HG02885 (cell line): ENCODE measurements around the gene SAGE1.
"Not testable (repeated sequence)": the region's sequence is repeated elsewhere in the genome, so short reads cannot be mapped to it uniquely, and the experiment has no call there.

Source experiments
- ATAC-seq: cut with Tn5 transposase; IDR thresholded peaks from one replicate; pipeline ENCODE4 v1.9.1; 2021; ENCODE audit warnings: mild to moderate bottlenecking; ENCODE audit not compliant: unreplicated experiment, poor library complexity

SAGE1 gene

DNA sequence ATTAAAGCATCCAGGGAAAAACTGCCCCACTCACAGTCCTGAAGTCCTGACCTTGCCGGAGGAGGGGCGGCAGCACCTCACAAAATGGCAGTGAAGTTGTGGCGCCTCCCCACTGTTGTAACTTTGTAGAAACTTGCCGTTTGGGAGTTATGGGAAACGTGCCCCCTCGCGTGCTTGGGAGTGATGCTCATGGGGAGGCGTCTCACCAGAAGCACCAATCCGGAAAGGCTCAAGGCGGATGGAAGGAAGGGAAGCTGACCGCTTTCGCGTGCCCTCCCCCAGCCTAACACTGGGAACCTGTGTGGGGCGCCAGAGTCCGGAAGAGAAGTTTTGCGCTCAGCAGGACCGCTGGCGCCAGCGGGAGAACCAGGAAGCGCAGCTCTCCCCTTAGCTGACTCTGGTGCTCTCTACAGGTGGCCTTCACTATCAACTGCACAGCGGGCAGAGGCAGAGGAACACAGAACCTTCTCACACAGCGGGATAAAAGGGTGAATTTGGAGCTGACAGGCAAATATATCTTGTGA lies at the start of gene SAGE1, which contains the start of gene CT45A10:
TSS of gene SAGE1 (plus strand) at position 423 of the 524 bp plus-strand sequence. CDS start 2,527 bp downstream, outside the sequence.
TSS of gene CT45A10 (minus strand) at position 151 of the 524 bp plus-strand sequence. CDS start 8,100 bp downstream, outside the sequence.
- no peak for ATAC-seq

DNA sequence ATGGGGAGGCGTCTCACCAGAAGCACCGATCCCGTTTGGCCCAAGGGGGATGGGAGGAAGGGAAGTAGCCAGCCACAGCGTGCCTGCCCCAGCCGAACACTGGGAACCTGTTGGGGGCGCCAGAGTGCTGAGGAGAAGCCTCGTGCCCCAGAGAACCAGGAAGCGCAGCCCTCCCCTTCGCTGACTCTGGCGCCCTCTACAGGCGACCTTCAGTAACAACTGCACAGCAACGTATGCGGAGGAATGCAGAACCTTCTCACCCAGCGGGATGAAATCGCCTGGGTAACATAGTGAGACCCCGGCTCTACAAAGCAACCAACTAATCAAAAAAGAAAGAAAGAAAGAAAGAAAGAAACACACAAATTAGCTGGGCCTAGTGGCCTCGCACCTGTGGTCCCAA lies 39.1 kb upstream of the SAGE1 start, which contains the start of gene CT45A8:
TSS of gene CT45A8 (minus strand) at position 101 of the 400 bp plus-strand sequence. CDS start 3,755 bp downstream, outside the sequence.
- ATAC-seq = not testable (repeated sequence)

- not testable (repeated sequence) for ATAC-seq
Observed at GRCh38 chrX:135871712-135872111, 21.8 kb upstream of the SAGE1 start, which contains the start of gene CT45A9. Gene CT45A9 (minus strand): TSS chrX:135871812. CDS start chrX:135868061, 3,751 bp downstream.

DNA sequence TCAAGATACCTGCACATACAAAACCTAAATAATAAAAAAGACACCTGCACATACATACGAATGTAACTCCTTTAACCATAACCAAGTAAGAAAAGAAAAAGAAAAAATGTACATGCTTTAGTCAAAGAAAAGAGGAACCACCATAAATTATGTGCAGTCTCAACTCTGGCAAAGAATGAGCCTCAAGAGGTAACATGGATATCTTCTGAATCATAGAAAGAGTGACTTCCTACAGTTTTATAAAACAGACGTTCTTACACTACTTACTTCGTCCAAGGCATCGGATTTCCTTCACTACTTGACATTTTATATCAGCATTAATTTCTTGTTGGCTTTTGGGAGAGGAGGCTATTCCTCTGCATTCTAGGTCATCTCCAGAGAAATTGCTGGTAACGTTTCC lies 10.8 kb upstream of the SAGE1 start:
- not testable (repeated sequence) for ATAC-seq

GRCh38 chrX:135888230-135888629 lies 5.3 kb upstream of the SAGE1 start:
- not testable (repeated sequence) for ATAC-seq

GRCh38 chrX:135888976-135889375 lies 4.5 kb upstream of the SAGE1 start:
- not testable (repeated sequence) for ATAC-seq

DNA sequence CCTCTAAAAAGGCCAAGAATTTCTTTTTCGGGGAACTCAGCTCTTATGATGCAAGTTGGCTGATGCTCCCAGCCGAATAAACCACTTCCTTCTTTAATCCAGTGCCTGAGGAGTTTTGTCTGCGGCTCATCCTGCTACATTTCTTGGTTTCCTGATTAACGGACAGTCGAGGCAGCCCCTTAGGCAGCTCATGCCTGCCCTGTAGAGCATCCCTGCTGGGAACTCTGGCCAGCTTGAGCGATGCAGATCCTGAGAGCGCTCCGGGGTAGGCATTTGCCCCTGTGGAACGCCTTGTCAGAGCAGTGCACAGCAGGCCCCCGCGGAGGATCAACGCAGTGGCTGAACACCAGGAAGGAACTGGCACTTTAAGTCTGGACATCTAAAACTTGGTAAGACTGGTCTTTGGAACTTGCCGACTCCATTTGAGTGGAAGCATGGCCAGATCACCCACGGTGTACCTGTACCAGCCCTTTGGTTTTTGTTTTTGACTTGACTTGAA lies 3.4 kb upstream of the SAGE1 start:
- ATAC-seq = no peak

GRCh38 chrX:135892781-135893180 lies 735 bp upstream of the SAGE1 start:
- ATAC-seq = no peak

GRCh38 chrX:135910251-135910650 lies 16.7 kb downstream of the SAGE1 start:
- ATAC-seq = no peak

DNA sequence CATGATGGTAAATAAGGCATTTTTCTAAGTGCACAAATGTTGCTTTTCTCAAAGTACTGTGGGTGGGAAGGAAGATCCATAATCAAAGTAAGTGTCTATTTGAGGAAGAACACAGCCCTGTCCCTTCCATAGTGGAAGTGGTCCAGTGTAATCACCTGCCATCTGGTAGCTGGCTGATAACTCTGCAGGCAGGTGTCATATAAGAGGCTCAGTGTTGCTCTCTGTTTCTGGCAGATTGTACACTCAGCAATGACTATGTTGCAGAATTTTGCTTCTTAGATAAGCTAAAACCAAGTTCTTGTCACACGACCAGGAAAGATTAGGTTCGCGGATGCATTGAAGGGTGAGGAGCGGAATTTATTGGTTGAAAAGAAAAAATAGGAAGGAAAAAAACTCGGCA lies 20.9 kb downstream of the SAGE1 start:
- ATAC-seq = no peak

GRCh38 chrX:135920516-135920915 lies 27.0 kb downstream of the SAGE1 start:
- ATAC-seq = not testable (repeated sequence)

- no peak for ATAC-seq
Observed at GRCh38 chrX:135923353-135923752, 29.8 kb downstream of the SAGE1 start.

DNA sequence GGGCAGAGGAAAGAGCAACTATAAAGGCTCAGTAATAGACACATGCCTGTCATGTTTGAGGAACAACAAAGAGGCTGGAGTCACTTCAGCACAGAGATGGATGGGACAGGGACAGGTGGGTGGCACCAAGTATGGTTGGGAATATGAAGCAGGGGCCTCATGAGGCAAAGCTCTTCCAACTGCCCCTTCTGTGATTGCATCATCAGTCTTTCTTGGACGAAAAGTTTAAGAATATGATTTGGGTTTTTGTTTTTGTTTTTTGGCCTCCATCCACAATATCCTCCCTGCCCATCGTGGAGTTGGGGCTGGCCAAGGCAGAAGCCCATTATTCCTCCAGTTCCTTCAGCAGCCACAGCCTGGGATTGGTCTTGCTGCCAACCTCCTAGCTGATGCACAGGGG lies 34.4 kb downstream of the SAGE1 start:
- no peak for ATAC-seq

- peak; percentile 78 for ATAC-seq
Observed at GRCh38 chrX:135931644-135932487, 38.4 kb downstream of the SAGE1 start.

DNA sequence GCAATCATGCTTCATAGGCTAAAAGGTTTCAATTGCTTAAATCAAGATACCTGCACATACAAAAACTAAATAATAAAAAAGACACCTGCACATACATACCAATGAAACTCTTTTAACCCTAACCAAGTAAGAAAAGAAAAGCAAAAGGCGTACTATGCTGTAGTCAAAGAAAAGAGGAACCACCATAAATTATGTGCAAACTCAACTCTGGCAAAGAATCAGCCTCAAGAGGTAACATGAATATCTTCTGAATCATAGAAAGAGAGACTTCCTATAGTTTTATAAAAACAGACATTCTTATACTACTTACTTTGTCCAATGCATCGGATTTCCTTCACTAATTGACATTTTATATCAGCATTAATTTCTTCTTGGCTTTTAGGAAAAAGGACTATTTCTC lies 51.0 kb downstream of the SAGE1 start:
- ATAC-seq = no peak

GRCh38 chrX:135951291-135951690 lies 57.8 kb downstream of the SAGE1 start:
- ATAC-seq = no peak
